Ovary (tissue), 3 donors: ENCODE data around the gene MBD5.

Experiments
- POLR2A ChIP-seq: fragments of 450-650 bp; IDR thresholded peaks from one replicate; pipeline ENCODE4 v1.6.1; 2017; ENCODE audit warnings: antibody characterized with exemption, mild to moderate bottlenecking, moderate library complexity
- TF ChIP-seq, protein P1 (sequence below), 3 donors: fragments of 450-650 bp in 2 of 3; fragments of 200-600 bp in 1 of 3; IDR thresholded peaks; one replicate each; pipeline versions ENCODE4 v1.5.1 to v1.8.0; 2016 to 2022; ENCODE audit warnings: antibody characterized with exemption in 3 of 3, mild to moderate bottlenecking in 1 of 3
- donor health status: DM: no; HTN: no; CAD: no.

- TF ChIP-seq, protein P1, sequence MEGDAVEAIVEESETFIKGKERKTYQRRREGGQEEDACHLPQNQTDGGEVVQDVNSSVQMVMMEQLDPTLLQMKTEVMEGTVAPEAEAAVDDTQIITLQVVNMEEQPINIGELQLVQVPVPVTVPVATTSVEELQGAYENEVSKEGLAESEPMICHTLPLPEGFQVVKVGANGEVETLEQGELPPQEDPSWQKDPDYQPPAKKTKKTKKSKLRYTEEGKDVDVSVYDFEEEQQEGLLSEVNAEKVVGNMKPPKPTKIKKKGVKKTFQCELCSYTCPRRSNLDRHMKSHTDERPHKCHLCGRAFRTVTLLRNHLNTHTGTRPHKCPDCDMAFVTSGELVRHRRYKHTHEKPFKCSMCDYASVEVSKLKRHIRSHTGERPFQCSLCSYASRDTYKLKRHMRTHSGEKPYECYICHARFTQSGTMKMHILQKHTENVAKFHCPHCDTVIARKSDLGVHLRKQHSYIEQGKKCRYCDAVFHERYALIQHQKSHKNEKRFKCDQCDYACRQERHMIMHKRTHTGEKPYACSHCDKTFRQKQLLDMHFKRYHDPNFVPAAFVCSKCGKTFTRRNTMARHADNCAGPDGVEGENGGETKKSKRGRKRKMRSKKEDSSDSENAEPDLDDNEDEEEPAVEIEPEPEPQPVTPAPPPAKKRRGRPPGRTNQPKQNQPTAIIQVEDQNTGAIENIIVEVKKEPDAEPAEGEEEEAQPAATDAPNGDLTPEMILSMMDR (IDR thresholded peaks at IDR 0.05), result no peak
- no peak for TF ChIP-seq POLR2A
Observed at GRCh38 chr2:148533685-148534084, 512.8 kb downstream of the MBD5 start.
